IPS-18a (cell line): ENCODE measurements around the gene PREX1.

Experiments
- H3K27ac ChIP-seq: one replicate; pipeline ENCODE4 v1.5.1; 2013; ENCODE audit warnings: low read length
- H3K27me3 ChIP-seq: one replicate; pipeline ENCODE4 v1.6.1; 2013; ENCODE audit warnings: mild to moderate bottlenecking, low read length; ENCODE audit not compliant: control insufficient read depth, insufficient read depth
- H3K36me3 ChIP-seq: one replicate; pipeline ENCODE4 v1.6.1; 2013; ENCODE audit warnings: low read depth, low read length; ENCODE audit not compliant: control insufficient read depth
- H3K4me1 ChIP-seq: one replicate; pipeline ENCODE4 v1.6.1; 2013; ENCODE audit warnings: low read depth, low read length; ENCODE audit not compliant: control insufficient read depth
- H3K4me3 ChIP-seq: one replicate; pipeline ENCODE4 v1.5.1; 2013; ENCODE audit warnings: low read length
- H3K9ac ChIP-seq: one replicate; pipeline ENCODE4 v1.6.1; 2013; ENCODE audit warnings: mild to moderate bottlenecking, low read length, moderate library complexity
- H3K9me3 ChIP-seq: one replicate; pipeline ENCODE4 v1.6.1; 2013; ENCODE audit warnings: low read depth, low read length; ENCODE audit not compliant: control insufficient read depth

PREX1 gene

GRCh38 chr20:48774696-48775095, 53.1 kb downstream of the PREX1 start:
- H3K9ac ChIP-seq = no peak overlapping the region
- no peaks in the 10 kb centered on the region for H3K27me3 ChIP-seq
- no peaks in the 10 kb centered on the region for H3K9me3 ChIP-seq
- H3K27ac ChIP-seq = no peak overlapping the region
- no peak overlapping the region for H3K4me3 ChIP-seq
- H3K4me1 ChIP-seq = no peaks in the 10 kb centered on the region
- no peaks in the 10 kb centered on the region for H3K36me3 ChIP-seq

DNA sequence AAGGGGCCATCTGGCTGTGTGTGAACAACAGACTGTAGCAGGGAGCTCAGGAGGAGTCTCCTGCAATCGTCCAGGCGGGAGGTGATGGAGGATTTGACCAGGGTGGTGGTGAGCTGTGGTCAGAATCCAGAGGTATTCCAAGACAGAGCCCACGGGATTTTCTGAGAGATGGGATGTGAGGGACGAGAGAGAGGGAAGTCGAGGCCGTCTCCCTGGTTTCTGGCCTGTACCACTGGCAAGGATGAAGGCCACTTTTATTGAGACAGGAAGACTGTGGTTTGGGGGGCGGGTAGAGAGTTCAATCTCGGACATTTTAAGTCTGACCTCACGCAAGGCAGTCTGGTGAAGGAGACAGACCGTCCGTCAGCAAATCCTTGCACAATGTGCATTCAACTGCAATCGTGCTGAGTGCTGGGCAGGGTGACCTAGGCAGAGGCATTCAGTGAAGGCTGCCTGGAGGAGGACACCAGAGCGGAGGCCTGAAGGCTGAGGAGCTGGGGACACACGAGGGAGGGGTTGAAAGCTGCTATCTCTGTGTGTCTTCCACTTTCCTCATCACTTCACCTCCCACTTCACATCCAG, 53.9 kb downstream of the PREX1 start:
- H3K9ac ChIP-seq = no peak overlapping the region
- H3K36me3 ChIP-seq = no peaks in the 10 kb centered on the region
- no peak overlapping the region for H3K27ac ChIP-seq

DNA sequence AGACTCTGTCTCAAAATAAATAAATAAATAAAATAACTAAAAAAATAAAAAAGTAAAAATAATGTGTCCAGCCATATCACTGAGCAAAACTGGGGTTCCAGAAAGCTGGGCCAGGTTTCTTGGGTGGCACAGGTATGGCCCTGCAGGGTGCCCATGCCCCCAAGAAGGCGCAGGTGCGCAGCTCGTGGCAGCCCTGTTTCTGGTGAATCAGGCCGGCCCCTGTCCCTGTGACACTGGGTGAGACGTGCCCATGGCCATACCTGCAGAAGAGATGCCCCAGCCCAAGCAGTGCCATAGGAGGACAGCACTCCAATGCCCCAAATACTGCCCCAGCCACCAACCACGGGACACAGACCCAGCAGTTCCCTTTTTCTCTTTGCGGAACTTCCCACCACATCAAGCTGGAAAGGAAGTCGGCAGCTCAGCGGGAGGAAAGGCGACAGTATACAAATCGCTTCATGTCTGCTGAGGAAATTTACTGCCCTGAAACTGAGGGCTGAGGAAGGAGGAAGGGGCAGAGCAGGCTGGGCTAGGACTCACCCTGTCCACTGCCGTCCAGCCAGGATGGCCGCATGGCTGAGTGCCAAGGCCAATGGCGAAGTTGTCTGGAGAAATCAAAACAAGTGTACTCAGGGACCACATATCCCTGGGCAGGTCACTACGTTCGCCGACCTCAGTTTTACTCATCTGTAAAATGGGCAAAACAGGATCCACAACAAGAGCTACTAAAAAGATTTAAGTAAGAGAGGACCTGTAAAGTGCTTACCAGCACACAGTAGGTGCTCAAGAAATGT, 55.4 kb downstream of the PREX1 start:
- no peaks in the 10 kb centered on the region for H3K36me3 ChIP-seq
- no peak overlapping the region for H3K27ac ChIP-seq
- H3K9ac ChIP-seq = no peak overlapping the region
- H3K4me1 ChIP-seq = peaks cover 7% of the 10 kb centered on the region
- no peaks in the 10 kb centered on the region for H3K27me3 ChIP-seq
- H3K4me3 ChIP-seq = no peak overlapping the region
- H3K9me3 ChIP-seq = no peaks in the 10 kb centered on the region

More for the DNA sequence above, 53.9 kb downstream of the PREX1 start:
- Histone ChIP-seq H3K27me3 (no peaks in the 10 kb centered on the region), H3K4me3 (no peak overlapping the region), H3K9me3 (no peaks in the 10 kb centered on the region), H3K4me1 (peaks cover 3% of the 10 kb centered on the region)

GRCh38 chr20:48771542-48771941, 56.3 kb downstream of the PREX1 start:
- no peak overlapping the region for H3K27ac ChIP-seq
- no peaks in the 10 kb centered on the region for H3K9me3 ChIP-seq
- H3K27me3 ChIP-seq = no peaks in the 10 kb centered on the region
- H3K9ac ChIP-seq = no peak overlapping the region
- H3K36me3 ChIP-seq = no peaks in the 10 kb centered on the region
- peaks cover 7% of the 10 kb centered on the region for H3K4me1 ChIP-seq
- no peak overlapping the region for H3K4me3 ChIP-seq

DNA sequence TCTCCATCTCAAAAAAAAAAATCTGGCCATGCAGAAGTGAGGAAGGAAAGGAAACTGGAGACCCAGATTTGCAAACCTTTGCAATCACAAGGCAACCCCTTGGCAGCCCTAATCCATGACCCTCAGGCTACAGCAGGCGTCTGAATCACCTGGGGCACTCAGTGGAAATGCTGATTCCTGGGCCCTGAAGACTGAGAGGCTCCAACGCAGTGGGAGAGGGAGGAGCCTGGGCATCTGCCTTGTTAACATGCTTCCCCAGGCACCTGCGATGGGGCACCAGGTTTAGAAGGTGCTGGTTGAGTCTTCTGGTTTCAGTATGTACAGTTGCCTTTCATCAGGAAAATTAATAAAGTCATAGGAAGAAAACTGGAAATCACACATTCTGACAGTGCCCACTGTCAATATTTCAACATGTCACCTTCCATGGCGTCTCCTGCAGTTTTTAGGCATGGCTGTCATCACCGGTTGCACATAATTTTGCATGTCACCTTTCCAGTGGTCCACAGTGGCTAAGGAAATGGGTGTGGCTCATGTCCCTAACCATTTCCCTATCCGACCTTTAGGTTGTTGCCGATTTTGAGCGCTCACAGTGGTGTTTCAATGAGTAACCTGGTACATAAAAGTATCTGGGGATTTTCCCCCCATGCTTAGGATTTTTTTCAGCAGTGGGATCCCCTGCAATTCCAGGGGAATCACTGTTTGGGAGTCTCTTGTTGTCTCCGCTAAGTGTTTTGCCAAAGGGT, 56.9 kb downstream of the PREX1 start:
- Histone ChIP-seq H3K9me3 (no peaks in the 10 kb centered on the region), H3K4me1 (peaks cover 7% of the 10 kb centered on the region), H3K27ac (no peak overlapping the region), H3K27me3 (no peaks in the 10 kb centered on the region), H3K4me3 (no peak overlapping the region), H3K9ac (no peak overlapping the region), H3K36me3 (no peaks in the 10 kb centered on the region)

DNA sequence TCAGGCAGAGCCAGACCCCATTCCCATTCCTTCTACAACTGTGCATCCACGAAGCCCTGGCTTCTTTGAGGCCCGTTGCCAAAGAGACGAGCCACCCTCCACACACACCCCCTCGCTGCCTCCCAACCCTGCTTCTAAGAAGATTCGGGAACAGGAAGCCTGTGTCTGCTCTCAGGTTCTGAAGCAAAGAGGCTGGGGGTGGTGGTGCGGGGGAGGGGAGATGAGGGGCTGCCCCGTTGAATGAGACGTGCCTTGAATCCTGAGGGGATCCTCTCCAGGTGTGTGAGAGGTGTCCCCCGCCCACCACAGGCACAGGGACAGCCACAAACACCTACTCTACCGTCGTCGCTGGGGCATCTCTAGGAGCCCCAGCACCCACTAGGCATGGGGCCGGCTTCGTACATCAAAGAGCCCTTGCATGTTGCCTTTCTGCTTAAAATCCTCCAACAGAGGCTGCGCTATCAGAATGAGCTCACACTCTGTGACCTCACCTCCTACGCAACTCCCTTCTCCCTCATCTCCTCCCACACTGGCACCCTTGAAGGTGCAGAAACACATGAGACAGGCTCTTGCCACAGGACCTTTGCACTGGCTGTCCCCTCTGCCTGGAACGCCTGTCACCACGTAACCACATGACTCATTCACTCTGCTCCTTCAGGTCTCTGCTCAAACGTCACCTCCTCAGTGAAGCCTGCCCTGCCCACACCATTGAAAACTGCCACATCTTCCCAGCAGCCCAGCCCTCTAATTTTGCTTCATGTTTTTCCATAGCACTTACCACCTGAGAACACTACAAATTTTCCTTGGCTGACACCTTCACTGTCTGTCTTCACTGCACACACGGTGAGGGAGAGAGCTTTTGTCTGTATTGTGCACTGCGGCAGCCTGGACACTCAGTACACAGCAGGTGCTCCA, 58.5 kb downstream of the PREX1 start:
- H3K4me1 ChIP-seq = peaks cover 7% of the 10 kb centered on the region
- H3K27me3 ChIP-seq = no peaks in the 10 kb centered on the region
- H3K27ac ChIP-seq = no peak overlapping the region
- H3K9me3 ChIP-seq = no peaks in the 10 kb centered on the region
- no peak overlapping the region for H3K4me3 ChIP-seq
- no peaks in the 10 kb centered on the region for H3K36me3 ChIP-seq
- no peak overlapping the region for H3K9ac ChIP-seq

DNA sequence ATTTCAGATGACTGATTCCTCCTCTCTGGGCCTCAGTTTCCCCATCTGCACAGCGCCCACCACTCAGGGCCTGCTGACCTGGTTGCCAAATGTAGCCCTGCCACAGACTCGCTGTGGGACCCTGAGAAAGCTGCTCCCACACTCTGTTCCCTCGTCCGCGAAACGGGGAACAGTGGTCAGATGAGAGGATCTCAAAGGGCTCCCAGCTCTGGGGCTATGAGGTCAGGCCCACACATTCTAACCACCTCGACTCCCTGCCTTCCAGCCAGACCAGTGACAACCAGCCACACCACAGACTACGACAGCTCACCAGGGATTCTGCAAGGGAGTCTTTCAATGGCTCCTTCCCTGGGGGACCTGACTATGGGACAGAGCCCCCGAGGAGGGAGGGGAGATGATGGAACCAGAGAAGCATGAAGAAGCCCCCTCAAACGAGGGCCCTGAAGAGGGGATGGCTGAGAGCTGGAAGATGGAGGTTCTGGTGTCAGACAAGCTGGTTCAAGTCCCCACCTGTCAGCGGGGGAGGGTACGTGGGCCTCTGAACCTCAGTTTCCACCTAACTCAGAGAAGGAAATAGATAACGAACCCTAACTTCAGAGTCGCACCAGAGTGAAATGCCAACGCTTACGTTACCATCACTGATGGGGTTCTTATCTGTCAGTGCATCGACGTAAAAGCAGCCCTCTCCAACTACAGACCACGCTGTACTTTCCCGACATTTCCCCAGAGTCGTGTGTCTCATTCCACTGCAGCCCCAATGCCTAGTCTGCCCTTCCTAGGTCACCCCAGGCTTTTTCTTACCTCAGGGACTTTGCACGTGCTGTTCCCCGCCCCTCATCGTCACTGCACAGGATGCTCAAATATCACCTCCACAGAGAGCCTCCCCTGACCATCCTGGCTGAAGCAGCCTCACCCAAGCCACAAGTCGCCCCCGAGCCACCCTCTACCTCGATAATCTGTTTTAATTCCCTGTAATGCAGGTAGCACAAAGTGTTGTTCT, 60.5 kb downstream of the PREX1 start:
- H3K27ac ChIP-seq = no peak overlapping the region
- peaks cover 13% of the 10 kb centered on the region for H3K4me1 ChIP-seq
- H3K36me3 ChIP-seq = no peaks in the 10 kb centered on the region
- no peak overlapping the region for H3K9ac ChIP-seq
- H3K4me3 ChIP-seq = no peak overlapping the region
- no peaks in the 10 kb centered on the region for H3K9me3 ChIP-seq
- no peaks in the 10 kb centered on the region for H3K27me3 ChIP-seq

DNA sequence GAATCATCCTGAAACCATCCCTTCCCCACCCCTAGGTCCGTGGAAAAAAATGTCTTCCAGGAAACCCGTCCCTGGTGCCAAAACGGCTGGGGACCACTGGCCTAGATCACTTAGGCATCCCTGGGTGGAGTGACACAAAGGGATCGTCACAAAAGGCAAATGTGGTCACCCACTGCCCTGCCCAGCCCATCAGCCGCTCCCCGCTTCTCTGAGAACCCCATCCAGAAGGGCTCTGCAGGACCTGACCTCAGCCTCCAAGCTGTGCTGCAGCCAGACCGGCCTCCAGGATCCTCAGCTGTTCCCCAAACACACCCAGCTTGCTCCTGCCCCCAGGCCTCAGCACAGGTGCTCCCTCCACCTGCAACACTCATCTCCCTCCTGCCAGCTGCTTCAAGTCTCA, 61.6 kb downstream of the PREX1 start:
- no peaks in the 10 kb centered on the region for H3K27me3 ChIP-seq
- H3K4me1 ChIP-seq = peaks cover 13% of the 10 kb centered on the region
- no peak overlapping the region for H3K9ac ChIP-seq
- H3K27ac ChIP-seq = no peak overlapping the region
- no peaks in the 10 kb centered on the region for H3K9me3 ChIP-seq
- H3K4me3 ChIP-seq = no peak overlapping the region
- no peaks in the 10 kb centered on the region for H3K36me3 ChIP-seq

GRCh38 chr20:48765359-48765758, 62.4 kb downstream of the PREX1 start:
- Histone ChIP-seq H3K36me3 (no peaks in the 10 kb centered on the region), H3K27ac (no peak overlapping the region), H3K9ac (no peak overlapping the region), H3K9me3 (no peaks in the 10 kb centered on the region), H3K27me3 (no peaks in the 10 kb centered on the region), H3K4me1 (peaks cover 13% of the 10 kb centered on the region), H3K4me3 (no peak overlapping the region)

GRCh38 chr20:48763216-48763914, 64.4 kb downstream of the PREX1 start:
- H3K36me3 ChIP-seq = no peaks in the 10 kb centered on the region
- no peak overlapping the region for H3K4me3 ChIP-seq
- no peak overlapping the region for H3K9ac ChIP-seq
- peaks cover 7% of the 10 kb centered on the region for H3K4me1 ChIP-seq
- H3K27me3 ChIP-seq = no peaks in the 10 kb centered on the region
- H3K27ac ChIP-seq = no peak overlapping the region
- no peaks in the 10 kb centered on the region for H3K9me3 ChIP-seq
